Psoas muscle (tissue), 8 donors: ENCODE measurements around the gene CRACDL. TPM values are rescaled to one million over a fixed set of nuclear protein-coding genes. Genes with fewer than 3 reads are reported as not detected.

Experiments used
- ATAC-seq, 4 donors: fragments of 200-7000 bp; cut with Tn5 transposase; one replicate each; pipeline ENCODE4 v1.9.1; 2020; ENCODE audit warnings: moderate library complexity in 3 of 4, mild to moderate bottlenecking in 2 of 4
- DNase-seq, 2 donors: peaks; one replicate each; pipeline ENCODE4 v3.0.0-alpha.2; 2020
- H3K27ac ChIP-seq: fragments of 200-600 bp; one replicate; pipeline ENCODE4 v1.8.0; 2022
- H3K27me3 ChIP-seq, 3 donors: fragments of 200-600 bp in 1 of 3; one replicate each; pipeline versions ENCODE4 v1.6.1 to v1.8.0; 2013 to 2022; ENCODE audit warnings: low read length in 2 of 3, mild to moderate bottlenecking in 2 of 3, moderate library complexity in 1 of 3; ENCODE audit not compliant: insufficient read depth in 3 of 3
- H3K36me3 ChIP-seq, 2 donors: fragments of 200-600 bp in 1 of 2; one replicate each; pipeline versions ENCODE4 v1.6.1 to v1.8.0; 2013 to 2022; ENCODE audit warnings: low read depth in 1 of 2, mild to moderate bottlenecking in 1 of 2, moderate library complexity in 1 of 2; ENCODE audit not compliant: insufficient read depth in 1 of 2
- H3K4me1 ChIP-seq: fragments of 200-600 bp; one replicate; pipeline ENCODE4 v1.8.0; 2022
- H3K4me3 ChIP-seq: fragments of 200-600 bp; one replicate; pipeline ENCODE4 v1.8.0; 2022; ENCODE audit warnings: mild to moderate bottlenecking
- H3K9me3 ChIP-seq: fragments of 200-600 bp; one replicate; pipeline ENCODE4 v1.8.0; 2022
- CTCF ChIP-seq: fragments of 200-600 bp; IDR thresholded peaks from one replicate; pipeline ENCODE4 v1.8.0; 2022; ENCODE audit warnings: antibody characterized with exemption
- WGBS, 3 donors: extraction: QIAGEN DNeasy Blood & Tissue Kit; methylation state at CpG; one replicate each; pipeline versions ENCODE4 v1.1.6 to v1.1.7; 2013; 5-methylcytosine and 5-hydroxymethylcytosine counted together
- intact Hi-C, 2 donors: fragments of 100-400 bp; cut with DNase I; formaldehyde crosslinking; loops; one replicate each; pipeline versions ENCODE4 v1.11.0 to v1.14.2; 2022
- polyA plus RNA-seq, 3 donors: library from polyadenylated mRNA; stranded (reverse); fragments of 200-250 nt; gene quantifications; one replicate each; pipeline ENCODE4 v1.2.3, GENCODE V29; 2013
- total RNA-seq, 4 donors: library from RNA; stranded (reverse); fragmentation: NEBNext Ultra II Directional in 2 of 4; extraction: Animal tissue kit (Norgen Biotek cat#: 25700) in 2 of 4; gene quantifications; one replicate each; pipeline versions ENCODE4 v1.2.1 to v1.2.4, GENCODE V29; 2021 to 2023
- donor health status: healthy with polysubstance abuse.
- donor health status: DM: no; HTN: no; CAD: no; lungs with moderate emphysema.
- donor health status: Bipolar disorder and iron deficiency.
- donor health status: healthy.
- donor health status: DM: yes; HTN: yes; CAD: no.
- donor health status: DM: no; HTN: no; CAD: no.
- donor health status: DM: no; HTN: no; CAD: no.
- donor health status: DM: yes; HTN: yes; CAD: no.

CRACDL gene
- total and polyA plus RNA-seq, 7 donors, result 0.97 to 3.1 (median 2.3) TPM

DNA sequence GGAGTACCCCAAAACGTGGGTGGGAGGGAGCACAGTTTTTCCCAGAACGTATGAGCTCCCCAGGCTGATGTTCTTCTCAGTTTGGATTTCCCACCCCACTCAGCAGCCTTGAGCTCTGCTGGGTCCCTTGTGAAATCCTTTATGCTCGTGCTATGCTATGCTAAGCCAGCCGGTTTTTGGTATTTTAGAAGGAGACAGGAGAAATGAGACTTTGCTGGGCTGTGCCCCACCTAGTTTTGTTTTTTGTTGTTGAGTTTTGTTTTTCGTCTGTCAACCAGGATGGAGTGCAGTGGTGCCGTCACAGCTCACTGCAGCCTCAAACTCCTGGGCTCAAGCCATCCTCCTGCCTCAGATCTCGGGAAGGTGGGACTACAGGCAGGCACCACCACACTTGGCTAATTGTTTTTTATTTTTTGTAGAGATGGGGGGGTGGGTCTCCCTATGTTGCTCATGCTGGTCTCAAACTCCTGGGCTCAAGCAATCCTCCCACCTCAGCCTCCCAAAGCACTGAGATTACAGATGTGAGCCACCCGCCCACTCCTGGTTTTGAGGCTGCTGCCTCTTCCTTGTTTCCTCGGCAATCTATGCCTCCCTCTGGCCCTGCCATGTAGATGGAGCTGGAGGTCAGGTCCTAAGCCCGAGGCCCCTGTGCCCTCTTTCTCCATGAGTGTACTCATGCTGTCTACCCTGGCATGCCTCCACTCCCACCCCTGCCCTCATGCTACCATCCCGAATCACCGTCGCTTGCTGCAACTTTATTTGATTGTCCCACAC lies 187.5 kb downstream of the CRACDL start:
- no peak overlapping the region for H3K27ac ChIP-seq
- peaks cover 0 to 7% (median 2%) of the 10 kb centered on the region in 3 donors for H3K27me3 ChIP-seq
- no peak for TF ChIP-seq CTCF
- WGBS, 3 donors, result 71 to 76% (median 73%) methylated on average over 13 of the region's 13 CpGs
- no peak for DNase-seq
- ATAC-seq, result no peak
- no peak overlapping the region for H3K4me3 ChIP-seq
- intact Hi-C loops, result no loop called here
- no peaks in the 10 kb centered on the region for H3K4me1 ChIP-seq
- no peaks in the 10 kb centered on the region for H3K9me3 ChIP-seq
- H3K36me3 ChIP-seq, result no peaks in the 10 kb centered on the region

DNA sequence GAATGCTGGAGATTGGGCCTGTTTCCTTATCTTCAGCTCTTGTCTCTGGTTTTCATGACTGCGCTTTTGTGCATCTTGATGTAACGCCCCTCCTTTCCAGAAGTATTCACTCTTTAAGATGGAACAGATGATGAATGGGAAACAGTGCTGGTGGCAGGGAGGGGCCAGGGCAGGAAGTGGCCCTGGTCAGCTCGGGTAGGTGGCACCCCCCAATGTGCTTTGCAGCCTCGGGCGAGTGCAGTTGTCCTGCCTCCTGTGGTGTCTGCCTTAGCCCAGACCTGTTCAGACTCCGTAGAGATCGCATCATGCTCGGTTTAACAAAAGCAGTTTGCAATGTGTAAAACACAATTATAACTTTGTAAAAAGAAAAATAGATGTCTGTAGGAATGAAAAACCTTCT lies 188.1 kb downstream of the CRACDL start:
- H3K27me3 ChIP-seq, result peaks cover 0 to 7% (median 2%) of the 10 kb centered on the region in 3 donors
- WGBS, 3 donors, result 66 to 68% (median 67%) methylated on average over 8 of the region's 8 CpGs
- intact Hi-C loops, result no loop called here
- TF ChIP-seq CTCF, result no peak
- no peak overlapping the region for H3K4me3 ChIP-seq
- no peaks in the 10 kb centered on the region for H3K36me3 ChIP-seq
- H3K9me3 ChIP-seq, result no peaks in the 10 kb centered on the region
- ATAC-seq (no peak), DNase-seq (no peak)
- H3K4me1 ChIP-seq, result no peaks in the 10 kb centered on the region
- no peak overlapping the region for H3K27ac ChIP-seq

DNA sequence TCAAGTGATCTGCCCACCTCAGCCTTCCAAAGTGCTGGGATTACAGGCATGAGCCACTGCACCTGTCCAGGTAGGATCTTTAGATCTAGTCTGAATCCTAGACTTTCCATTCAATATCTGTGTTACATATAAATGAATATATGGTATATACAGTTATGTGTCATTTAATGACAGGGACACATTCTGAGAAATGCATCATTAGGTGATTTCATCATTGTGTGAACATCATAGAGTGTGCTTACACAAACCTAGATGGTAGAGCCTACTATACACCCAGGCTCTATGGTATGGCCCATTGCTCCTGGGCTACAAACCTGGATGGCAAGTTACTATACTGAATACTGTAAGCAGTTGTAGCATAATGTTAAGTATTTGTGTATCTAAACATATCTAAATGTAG lies 189.6 kb downstream of the CRACDL start:
- DNase-seq, result no peak
- H3K9me3 ChIP-seq, result no peaks in the 10 kb centered on the region
- intact Hi-C loops, result no loop called here

DNA sequence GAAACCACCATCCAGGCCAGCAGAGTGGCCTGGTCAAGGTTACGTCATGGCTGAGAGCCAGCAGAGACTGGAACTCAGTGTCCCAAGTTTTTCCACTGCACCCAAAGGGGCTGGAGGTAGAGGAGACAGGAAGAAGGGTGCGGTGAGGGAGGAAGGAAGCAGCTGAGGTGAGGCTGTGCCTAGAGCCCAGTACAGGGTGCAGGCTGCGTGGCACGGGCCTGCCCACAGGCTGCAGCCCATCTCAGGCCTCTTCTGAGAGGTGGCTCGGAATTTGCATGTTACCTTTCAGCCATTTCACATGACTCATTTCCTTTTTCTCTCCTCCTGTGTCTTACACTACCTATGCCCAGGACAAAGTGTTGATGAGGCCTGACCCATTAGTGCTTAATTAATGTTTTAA lies 191.4 kb downstream of the CRACDL start:
- no peaks in the 10 kb centered on the region for H3K36me3 ChIP-seq
- H3K27me3 ChIP-seq, result no peaks in the 10 kb centered on the region
- no peak overlapping the region for H3K27ac ChIP-seq
- TF ChIP-seq CTCF, result no peak
- ATAC-seq (no peak), DNase-seq (no peak)
- intact Hi-C loops, result no loop called here
- H3K4me1 ChIP-seq, result no peaks in the 10 kb centered on the region
- H3K9me3 ChIP-seq, result no peaks in the 10 kb centered on the region
- 77 to 91% (median 87%) methylated on average over 5 of the region's 5 CpGs for WGBS, 3 donors
- H3K4me3 ChIP-seq, result no peak overlapping the region

More for the DNA sequence above, 189.6 kb downstream of the CRACDL start:
- Histone ChIP-seq H3K36me3 (no peaks in the 10 kb centered on the region), H3K4me1 (no peaks in the 10 kb centered on the region), H3K27ac (no peak overlapping the region), H3K4me3 (no peak overlapping the region), H3K27me3 (no peaks in the 10 kb centered on the region)
- no peak for TF ChIP-seq CTCF
- ATAC-seq, result no peak

Other genes starting within 250 kb of the CRACDL start
- gene MGAT4A, start 205.1 kb downstream of the CRACDL start, total RNA-seq, result 10 to 100 TPM in 2 of 4 donors, 1 to 10 TPM in 2; 7.0 to 12.3 (median 9.0) TPM
- gene MGAT4A, start 205.1 kb downstream of the CRACDL start, polyA plus RNA-seq, result 10 to 100 TPM in 1 of 3 donors, 1 to 10 TPM in 2; 3.0 to 10.6 (median 6.7) TPM
- gene C2orf15, start 205.5 kb upstream of the CRACDL start, total RNA-seq, result not detected
- gene C2orf15, start 205.5 kb upstream of the CRACDL start, polyA plus RNA-seq, result under 1 TPM in 2 of 3 donors, not detected in 1; 0.05 to 0.16 TPM
- 1 to 10 TPM; 1.5 to 3.7 (median 2.0) TPM for gene TSGA10, start 218.7 kb upstream of the CRACDL start, total RNA-seq
- 1 to 10 TPM in 1 of 3 donors, under 1 TPM in 2; 0.08 to 2.2 (median 0.51) TPM for gene TSGA10, start 218.7 kb upstream of the CRACDL start, polyA plus RNA-seq
- gene LIPT1, start 218.7 kb upstream of the CRACDL start, total RNA-seq, result 1 to 10 TPM; 6.7 to 8.9 (median 7.7) TPM
- gene LIPT1, start 218.7 kb upstream of the CRACDL start, polyA plus RNA-seq, result 10 to 100 TPM in 1 of 3 donors, 1 to 10 TPM in 2; 9.6 to 11.3 (median 9.7) TPM
- gene MITD1, start 244.8 kb upstream of the CRACDL start, total RNA-seq, result 10 to 100 TPM in 1 of 4 donors, 1 to 10 TPM in 3; 6.8 to 10.5 (median 8.6) TPM
- 10 to 100 TPM in 2 of 3 donors, 1 to 10 TPM in 1; 9.9 to 22.5 (median 19.0) TPM for gene MITD1, start 244.8 kb upstream of the CRACDL start, polyA plus RNA-seq
- gene MRPL30, start 245.0 kb upstream of the CRACDL start, total RNA-seq, result 10 to 100 TPM; 31.9 to 37.8 (median 36.7) TPM
- 10 to 100 TPM; 20.3 to 44.7 (median 22.8) TPM for gene MRPL30, start 245.0 kb upstream of the CRACDL start, polyA plus RNA-seq